ENCODE measurements around the gene TBX1. TPM values are rescaled to one million over a fixed set of nuclear protein-coding genes. Genes with fewer than 3 reads are reported as not detected.

TBX1 gene
- total and polyA plus RNA-seq, 2 experiments from 2014 or later = 0.07 TPM; not detected in 1

DNA sequence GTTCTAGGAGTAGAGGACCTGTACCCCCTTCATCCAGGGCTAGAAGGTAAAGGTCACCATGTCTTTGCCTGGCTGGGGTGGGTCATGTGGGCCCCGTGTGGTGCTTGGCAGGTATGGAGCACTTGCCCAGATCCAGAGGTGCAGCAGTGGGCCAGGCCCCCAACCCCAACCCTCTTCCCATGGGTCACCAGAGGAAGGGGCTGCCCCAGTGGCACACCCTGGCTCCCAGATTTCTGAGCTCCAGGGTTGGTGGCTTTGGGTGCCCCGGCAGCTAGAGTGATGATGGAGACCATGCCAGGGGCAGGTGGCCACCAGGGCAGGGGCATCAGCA is 39.6 kb upstream of the TBX1 start:
- H3K27ac ChIP-seq = no peak overlapping the region
- TF ChIP-seq EZH2phosphoT487 (IDR thresholded peaks at IDR 0.05; ENCODE audit: low read depth, severe bottlenecking, unreplicated experiment) (no peak), EZH2 (IDR thresholded peaks at IDR 0.05; ENCODE audit: borderline replicate concordance) (no peak)
- TF ChIP-seq, protein P1, sequence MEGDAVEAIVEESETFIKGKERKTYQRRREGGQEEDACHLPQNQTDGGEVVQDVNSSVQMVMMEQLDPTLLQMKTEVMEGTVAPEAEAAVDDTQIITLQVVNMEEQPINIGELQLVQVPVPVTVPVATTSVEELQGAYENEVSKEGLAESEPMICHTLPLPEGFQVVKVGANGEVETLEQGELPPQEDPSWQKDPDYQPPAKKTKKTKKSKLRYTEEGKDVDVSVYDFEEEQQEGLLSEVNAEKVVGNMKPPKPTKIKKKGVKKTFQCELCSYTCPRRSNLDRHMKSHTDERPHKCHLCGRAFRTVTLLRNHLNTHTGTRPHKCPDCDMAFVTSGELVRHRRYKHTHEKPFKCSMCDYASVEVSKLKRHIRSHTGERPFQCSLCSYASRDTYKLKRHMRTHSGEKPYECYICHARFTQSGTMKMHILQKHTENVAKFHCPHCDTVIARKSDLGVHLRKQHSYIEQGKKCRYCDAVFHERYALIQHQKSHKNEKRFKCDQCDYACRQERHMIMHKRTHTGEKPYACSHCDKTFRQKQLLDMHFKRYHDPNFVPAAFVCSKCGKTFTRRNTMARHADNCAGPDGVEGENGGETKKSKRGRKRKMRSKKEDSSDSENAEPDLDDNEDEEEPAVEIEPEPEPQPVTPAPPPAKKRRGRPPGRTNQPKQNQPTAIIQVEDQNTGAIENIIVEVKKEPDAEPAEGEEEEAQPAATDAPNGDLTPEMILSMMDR (IDR thresholded peaks at IDR 0.05; ENCODE audit: poor library complexity) = no peak
- H3K4me1 ChIP-seq (ENCODE audit: insufficient read depth) = peaks cover 24% of the 10 kb centered on the region
- no peak for DNase-seq (ENCODE audit: low spot score)
- no peaks in the 10 kb centered on the region for H3K36me3 ChIP-seq (replicated peaks; ENCODE audit: insufficient read depth, low read depth)
- H2AFZ ChIP-seq = no peak overlapping the region
- 88% methylated on average over 2 of the region's 2 CpGs for WGBS (ENCODE audit: low lambda C conversion rate, missing lambda C conversion rate)
- no peaks in the 10 kb centered on the region for H3K79me2 ChIP-seq
- H3K4me3 ChIP-seq = no peak overlapping the region
- no peak overlapping the region for H3K4me2 ChIP-seq
- no peaks in the 10 kb centered on the region for H3K9me2 ChIP-seq (replicated peaks; ENCODE audit: insufficient read depth)
- H3K27me3 ChIP-seq = peaks cover 77% of the 10 kb centered on the region
- no peaks in the 10 kb centered on the region for H3K9me3 ChIP-seq (ENCODE audit: low read depth)
- H4K20me1 ChIP-seq (ENCODE audit: insufficient read depth, poor library complexity, severe bottlenecking) = peaks cover 5% of the 10 kb centered on the region

DNA sequence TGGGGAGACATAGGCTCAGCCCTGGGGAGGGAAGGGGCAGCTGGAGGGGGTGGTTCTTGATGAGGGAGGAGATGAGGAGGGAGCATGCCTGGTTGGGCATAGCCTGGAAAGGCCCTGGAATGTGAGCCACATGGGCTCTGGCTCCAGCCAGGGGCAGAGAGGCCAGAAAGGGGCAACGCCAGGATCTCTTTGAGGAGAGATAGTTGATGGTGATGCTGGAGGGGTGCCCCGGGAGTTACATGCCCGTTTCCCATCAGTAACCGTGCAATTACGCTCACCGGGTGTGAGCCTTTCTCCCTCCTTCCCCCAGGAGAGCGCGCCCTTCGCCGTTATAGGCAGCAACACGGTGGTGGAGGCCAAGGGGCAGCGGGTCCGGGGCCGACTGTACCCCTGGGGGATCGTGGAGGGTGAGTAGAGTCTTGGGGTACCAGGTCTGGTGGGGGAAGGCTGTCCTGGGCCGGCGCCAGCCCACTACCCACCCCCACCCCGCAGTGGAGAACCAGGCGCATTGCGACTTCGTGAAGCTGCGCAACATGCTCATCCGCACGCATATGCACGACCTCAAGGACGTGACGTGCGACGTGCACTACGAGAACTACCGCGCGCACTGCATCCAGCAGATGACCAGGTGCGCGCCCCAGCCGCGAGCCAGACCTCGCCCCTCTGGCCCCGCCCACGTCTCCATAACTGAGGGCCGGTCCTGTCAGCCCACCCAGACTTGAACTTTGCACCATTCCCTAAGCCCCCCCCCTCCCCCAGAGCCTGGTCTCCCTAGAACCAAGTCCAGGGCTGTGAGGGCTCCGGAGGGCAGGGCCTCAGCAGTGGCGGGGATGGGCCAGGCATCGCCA is 39.0 kb upstream of the TBX1 start:
- H3K4me2 ChIP-seq = peak overlapping the region; percentile 25
- H4K20me1 ChIP-seq (ENCODE audit: insufficient read depth, poor library complexity, severe bottlenecking) = peaks cover 5% of the 10 kb centered on the region
- peak; percentile 50 for DNase-seq (ENCODE audit: low spot score)

GRCh38 chr22:19722178-19722981 is 38.2 kb upstream of the TBX1 start:
- H4K20me1 ChIP-seq (ENCODE audit: insufficient read depth, poor library complexity, severe bottlenecking) = peaks cover 5% of the 10 kb centered on the region
- no peaks in the 10 kb centered on the region for H3K79me2 ChIP-seq
- WGBS (ENCODE audit: low lambda C conversion rate, missing lambda C conversion rate) = 33% methylated on average over 33 of the region's 60 CpGs
- no peak for DNase-seq (ENCODE audit: low spot score)
- no peak overlapping the region for H3K27ac ChIP-seq
- H3K36me3 ChIP-seq (replicated peaks; ENCODE audit: insufficient read depth, low read depth) = no peaks in the 10 kb centered on the region
- H3K4me2 ChIP-seq = peak overlapping the region; percentile 79
- no peaks in the 10 kb centered on the region for H3K9me2 ChIP-seq (replicated peaks; ENCODE audit: insufficient read depth)
- TF ChIP-seq EZH2phosphoT487 (IDR thresholded peaks at IDR 0.05; ENCODE audit: low read depth, severe bottlenecking, unreplicated experiment) (no peak), EZH2 (IDR thresholded peaks at IDR 0.05; ENCODE audit: borderline replicate concordance) (no peak)
- TF ChIP-seq, protein P1 (IDR thresholded peaks at IDR 0.05; ENCODE audit: poor library complexity) = no peak
- H3K9me3 ChIP-seq (ENCODE audit: low read depth) = no peaks in the 10 kb centered on the region
- H3K4me1 ChIP-seq (ENCODE audit: insufficient read depth) = peaks cover 24% of the 10 kb centered on the region
- no peak overlapping the region for H2AFZ ChIP-seq
- peaks cover 70% of the 10 kb centered on the region for H3K27me3 ChIP-seq
- no peak overlapping the region for H3K4me3 ChIP-seq

More for the DNA sequence above, 39.0 kb upstream of the TBX1 start:
- H3K9me2 ChIP-seq (replicated peaks; ENCODE audit: insufficient read depth) = no peaks in the 10 kb centered on the region
- peaks cover 73% of the 10 kb centered on the region for H3K27me3 ChIP-seq
- WGBS (ENCODE audit: low lambda C conversion rate, missing lambda C conversion rate) = 49% methylated on average over 32 of the region's 44 CpGs
- H3K27ac ChIP-seq = no peak overlapping the region
- no peak overlapping the region for H3K4me3 ChIP-seq
- H3K79me2 ChIP-seq = no peaks in the 10 kb centered on the region
- H2AFZ ChIP-seq = no peak overlapping the region
- peaks cover 24% of the 10 kb centered on the region for H3K4me1 ChIP-seq (ENCODE audit: insufficient read depth)
- H3K36me3 ChIP-seq (replicated peaks; ENCODE audit: insufficient read depth, low read depth) = no peaks in the 10 kb centered on the region
- no peaks in the 10 kb centered on the region for H3K9me3 ChIP-seq (ENCODE audit: low read depth)
- TF ChIP-seq EZH2 (IDR thresholded peaks at IDR 0.05; ENCODE audit: borderline replicate concordance) (no peak), EZH2phosphoT487 (IDR thresholded peaks at IDR 0.05; ENCODE audit: low read depth, severe bottlenecking, unreplicated experiment) (no peak)
- TF ChIP-seq, protein P1 (IDR thresholded peaks at IDR 0.05; ENCODE audit: poor library complexity) = no peak

Data from hepatocyte (in vitro differentiated cells).